HG03520 (cell line): Measurements from ENCODE around the gene GTSE1.

Source experiments
- ATAC-seq: cut with Tn5 transposase; IDR thresholded peaks from one replicate; pipeline ENCODE4 v1.9.1; 2021; ENCODE audit warnings: mild to moderate bottlenecking, moderate library complexity; ENCODE audit not compliant: unreplicated experiment

GTSE1 gene

DNA sequence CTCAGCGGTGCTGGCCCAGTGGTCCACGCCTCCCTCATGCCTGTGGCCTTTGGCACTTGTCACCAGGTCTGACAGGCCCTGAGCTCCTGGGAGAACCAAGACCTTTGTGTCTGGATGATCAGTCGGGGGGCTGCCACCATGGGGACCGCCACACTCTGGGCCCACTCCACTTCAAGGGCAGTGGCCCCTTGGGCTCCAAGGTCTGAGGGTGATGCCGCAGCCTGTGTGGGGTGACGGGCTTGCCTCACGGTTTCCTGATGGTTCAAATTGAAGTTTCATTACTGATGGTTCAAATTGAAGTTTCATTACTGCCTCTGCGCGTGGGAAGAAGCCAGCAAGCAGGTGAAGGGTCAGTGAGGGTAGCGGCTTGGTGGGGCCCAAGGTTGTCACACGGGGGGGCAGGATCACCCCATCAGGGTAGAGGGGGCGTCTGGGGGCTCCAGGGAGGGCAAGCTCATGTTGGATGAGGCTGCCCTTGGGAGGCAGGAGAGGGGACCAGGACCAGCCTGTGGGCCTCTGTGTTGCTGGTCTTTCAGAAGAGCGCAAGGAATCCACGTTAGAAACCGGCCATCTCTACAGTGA is 66.4 kb downstream of the GTSE1 start:
- no peak for ATAC-seq

GRCh38 chr22:46363611-46364321 is 67.1 kb downstream of the GTSE1 start:
- no peak for ATAC-seq

DNA sequence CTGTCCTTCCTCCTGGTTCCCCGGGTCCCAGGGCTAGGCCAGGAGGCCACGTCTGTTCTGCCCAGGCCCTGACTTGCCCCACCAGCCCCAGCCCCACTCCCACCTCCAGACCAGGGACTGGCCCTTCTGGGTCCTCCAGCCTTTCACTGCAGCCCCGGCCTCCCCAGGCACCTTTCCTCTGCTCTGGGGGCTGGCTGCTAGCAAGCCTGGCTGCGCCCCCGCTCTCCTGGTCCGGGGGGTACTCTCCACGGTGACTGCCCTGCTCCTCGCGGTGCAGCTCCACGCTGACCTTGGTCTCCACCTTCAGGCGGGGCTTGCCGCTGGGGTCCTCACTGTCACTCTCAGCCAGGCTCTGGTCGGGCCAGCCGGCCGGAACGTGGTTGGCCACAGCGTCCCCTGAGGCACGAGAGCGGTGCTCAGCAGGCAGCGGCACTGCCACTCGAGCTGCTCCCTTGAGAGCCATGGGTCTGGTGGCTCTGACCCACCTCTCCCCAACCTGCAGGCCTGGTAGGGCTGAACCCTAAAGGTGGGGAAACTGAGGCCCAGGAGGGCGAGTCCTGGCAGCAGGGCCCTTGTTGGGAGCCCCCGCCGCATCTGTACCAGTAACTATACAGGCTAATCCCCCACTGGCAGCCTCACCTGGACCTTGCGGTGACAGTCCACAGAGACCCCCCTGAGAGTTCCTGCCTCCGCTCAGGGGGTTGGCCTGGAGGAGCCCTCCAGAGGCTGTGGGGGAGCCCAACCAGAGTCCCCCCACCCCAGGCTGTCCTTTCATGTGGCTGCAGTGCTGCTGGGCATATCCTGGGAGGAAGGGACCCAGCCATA is 67.9 kb downstream of the GTSE1 start:
- no peak for ATAC-seq

- ATAC-seq = no peak
Measured at GRCh38 chr22:46365166-46365624, 68.5 kb downstream of the GTSE1 start.

DNA sequence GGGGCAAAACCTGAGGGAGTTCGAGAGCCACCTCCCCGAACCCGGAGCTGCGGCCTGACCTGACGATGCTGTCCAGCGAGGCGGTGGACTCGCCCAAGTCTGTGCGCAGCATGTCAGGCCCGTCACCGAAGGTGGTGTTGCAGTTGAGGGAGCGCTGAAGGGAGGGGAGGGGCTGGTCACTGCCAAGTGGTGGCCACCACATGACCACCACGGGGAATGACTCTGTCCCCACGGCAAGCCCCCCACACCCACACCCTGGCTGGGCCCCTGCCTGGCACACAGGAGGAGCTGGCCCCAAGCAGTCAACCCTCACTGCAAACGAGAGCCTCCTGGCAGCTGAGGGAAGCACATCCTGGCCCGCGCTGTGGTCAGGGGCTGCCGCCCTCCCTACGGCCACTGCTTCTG is 69.7 kb downstream of the GTSE1 start:
- ATAC-seq = no peak

- ATAC-seq = no peak
Measured at GRCh38 chr22:46366801-46367706, 70.4 kb downstream of the GTSE1 start.

GRCh38 chr22:46367707-46368191 is 71.1 kb downstream of the GTSE1 start:
- no peak for ATAC-seq

- ATAC-seq = no peak
Measured at GRCh38 chr22:46368422-46368821, 71.8 kb downstream of the GTSE1 start.

- no peak for ATAC-seq
Measured at GRCh38 chr22:46368871-46369715, 72.4 kb downstream of the GTSE1 start.

DNA sequence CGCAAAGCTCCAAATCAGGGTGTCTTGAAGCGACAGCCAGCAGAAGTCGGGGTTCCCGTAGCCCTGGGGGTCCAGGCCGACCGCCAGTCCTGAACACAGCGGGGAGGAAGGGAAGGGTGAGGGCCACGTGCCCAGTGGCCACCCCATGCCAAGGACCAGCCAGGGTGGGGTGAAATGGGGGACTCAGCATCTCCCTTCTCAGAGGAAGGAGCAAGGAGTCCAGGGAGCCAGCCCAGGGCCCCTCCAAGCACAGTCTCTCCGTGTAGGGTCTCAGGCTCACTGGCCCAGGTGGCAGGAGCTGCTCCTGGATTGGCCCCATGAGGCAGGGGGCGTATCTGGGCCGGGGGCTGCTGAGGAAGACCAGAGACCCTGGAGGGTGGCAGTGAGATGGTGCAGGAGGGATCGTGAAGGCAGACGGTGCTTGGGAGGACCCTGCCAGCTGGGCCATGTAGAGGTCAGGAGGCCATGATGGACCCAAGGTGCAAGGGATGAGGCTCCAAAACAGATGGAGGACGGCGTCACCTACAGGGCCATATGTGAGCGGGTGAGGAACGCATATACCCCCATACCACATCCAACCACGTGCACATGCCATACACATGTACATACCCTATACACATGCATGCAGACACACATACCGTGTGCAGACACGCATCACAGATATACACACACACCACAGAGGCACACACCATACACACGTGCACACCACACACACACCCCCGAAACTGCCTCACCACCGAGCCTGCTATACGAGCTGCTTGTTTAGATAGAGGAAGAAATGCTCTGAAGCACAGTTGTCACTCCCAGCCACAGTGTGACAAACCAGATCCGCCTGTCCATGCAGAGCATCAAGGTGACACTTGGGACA is 73.3 kb downstream of the GTSE1 start:
- no peak for ATAC-seq

DNA sequence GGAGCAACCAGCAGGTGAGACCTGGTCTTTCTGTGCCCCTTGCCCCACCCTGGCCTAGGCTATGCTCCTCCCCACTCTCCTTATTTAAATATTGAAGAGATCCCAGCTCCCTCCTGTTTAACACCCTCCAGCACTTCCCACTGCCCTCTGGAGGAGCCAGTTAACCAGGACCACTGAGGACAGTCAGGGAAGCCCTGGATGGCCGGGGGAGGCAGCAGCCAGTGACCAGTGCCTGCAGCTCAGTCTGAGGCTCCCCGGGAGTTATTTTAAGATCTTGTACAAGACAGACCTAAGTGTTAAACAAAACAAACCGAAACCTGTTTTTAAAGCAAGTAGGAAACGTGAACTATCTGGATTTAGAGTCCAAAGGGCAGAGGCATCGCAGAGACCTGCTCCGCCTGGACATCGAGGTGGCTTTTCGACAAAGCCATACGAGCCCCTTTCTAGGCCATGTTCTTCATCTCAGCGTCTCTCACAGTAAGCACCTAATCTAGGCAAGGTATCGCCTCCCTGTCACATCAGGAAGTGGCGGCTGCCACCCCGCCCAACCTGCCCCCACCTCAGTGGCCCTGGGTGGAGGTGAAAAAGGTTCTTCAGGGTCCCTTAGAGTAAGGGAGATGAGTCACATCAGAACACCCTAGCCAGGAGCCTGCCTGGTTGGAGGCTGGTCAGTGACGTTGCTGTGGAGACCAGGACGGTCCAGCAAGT is 74.1 kb downstream of the GTSE1 start:
- no peak for ATAC-seq

DNA sequence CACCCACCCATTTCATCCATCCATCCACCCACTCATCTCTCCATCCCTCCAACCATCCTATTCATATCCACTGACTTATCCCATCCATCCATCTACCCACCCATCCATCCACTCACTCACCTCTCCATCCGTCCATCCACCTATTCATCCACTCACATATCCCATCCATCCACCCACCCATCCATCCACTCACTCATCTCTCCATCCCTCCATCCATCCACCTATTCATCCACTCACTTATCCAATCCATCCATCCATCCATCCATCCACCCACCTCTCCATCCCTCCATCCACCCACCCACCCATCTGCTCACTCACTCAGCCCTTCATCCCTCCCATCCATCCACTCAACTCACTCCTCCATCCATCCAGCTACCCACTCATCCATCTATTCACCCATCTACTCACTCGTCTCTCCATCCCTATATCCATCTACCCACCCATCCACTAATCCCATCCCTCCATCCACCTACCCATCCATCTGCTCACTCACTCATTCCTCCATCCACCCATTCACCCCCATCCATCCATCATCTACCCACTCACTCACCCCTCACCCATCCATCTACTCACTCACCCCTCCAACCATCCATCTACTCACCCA is 75.1 kb downstream of the GTSE1 start:
- ATAC-seq = no peak

DNA sequence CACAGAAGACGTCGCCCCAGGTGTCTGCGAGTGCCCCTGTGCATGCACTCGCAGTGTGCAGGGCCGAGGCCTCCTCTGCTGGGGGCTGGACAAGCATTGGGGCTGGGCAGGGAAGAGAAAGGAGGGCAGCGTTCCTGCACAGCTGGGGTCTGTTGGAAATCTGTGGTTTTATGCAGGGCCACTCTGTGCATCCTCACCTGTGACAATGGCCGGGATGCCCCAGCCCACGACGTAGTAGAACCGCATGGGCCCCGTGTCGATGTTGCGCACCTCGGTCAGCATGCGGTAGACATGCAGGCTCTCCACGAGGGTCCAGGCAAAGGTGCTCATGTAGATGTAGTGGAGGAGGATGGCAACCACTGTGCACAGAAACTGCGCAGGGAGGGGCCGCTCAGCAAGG is 76.0 kb downstream of the GTSE1 start:
- no peak for ATAC-seq

- no peak for ATAC-seq
Measured at GRCh38 chr22:46373159-46373558, 76.5 kb downstream of the GTSE1 start.

GRCh38 chr22:46373921-46374662 is 77.4 kb downstream of the GTSE1 start:
- ATAC-seq = no peak

DNA sequence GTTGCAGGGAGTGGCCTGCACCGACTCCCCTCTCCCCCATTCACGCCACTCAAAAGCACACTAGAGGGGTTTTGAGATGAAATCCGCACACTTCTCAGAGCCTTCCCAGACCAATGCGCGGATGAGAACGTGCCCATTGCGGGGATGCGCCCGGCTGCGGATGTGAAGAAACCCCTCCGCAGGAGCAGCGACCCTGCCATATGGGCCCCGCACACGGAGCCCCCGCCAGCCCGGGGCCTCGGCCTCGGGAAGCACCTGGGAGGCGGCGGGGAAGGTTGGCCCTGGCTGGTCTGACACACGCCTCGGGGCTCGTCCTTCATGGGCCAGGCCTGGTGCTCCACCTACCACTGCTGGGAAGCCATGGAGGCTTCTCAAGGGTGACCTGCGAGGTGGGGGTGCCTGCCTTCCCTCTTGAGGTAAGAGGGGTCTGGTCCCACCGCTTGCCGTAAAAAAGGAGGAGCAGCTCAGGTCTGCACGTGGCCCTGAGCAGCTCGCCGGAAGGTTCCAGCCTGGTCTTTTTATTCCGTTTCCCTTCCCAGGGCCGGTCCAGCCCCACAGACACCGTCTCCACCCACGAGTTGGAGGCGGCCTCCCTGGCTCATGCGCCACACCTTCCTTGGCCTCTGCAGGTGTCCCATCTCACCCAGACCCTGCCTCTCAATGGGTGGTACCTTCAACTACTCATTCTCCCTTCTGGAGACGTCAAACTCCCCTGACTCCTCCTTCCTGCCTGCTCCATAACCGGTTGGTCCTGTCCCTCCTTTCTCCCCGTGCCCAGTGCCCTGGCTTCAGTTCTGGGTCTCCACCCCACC is 78.2 kb downstream of the GTSE1 start:
- no peak for ATAC-seq
